B cell (primary cell): ENCODE results near the gene TMEM44. TPM values are rescaled to one million over a fixed set of nuclear protein-coding genes. Genes with fewer than 3 reads are reported as not detected.

Experiments used
- ATAC-seq: fragments of 200-7000 bp; cut with Tn5 transposase; one replicate; pipeline ENCODE4 v1.10.0; 2021; ENCODE audit warnings: low read depth, mild to moderate bottlenecking, moderate number of reproducible peaks, moderate library complexity
- CTCF ChIA-PET: fragments of 350-600 bp; sonication (Branson Sonifier 250); formaldehyde crosslinking; loops from one replicate; lab custom pipeline; 2021; ENCODE audit warnings: antibody characterized with exemption, inconsistent platforms; lab: Charles Lee
- POLR2A ChIA-PET: fragments of 350-600 bp; sonication (Branson Sonifier 250); formaldehyde crosslinking; loops from one replicate; lab custom pipeline; 2021; ENCODE audit warnings: antibody characterized with exemption; lab: Charles Lee
- DNase-seq: peaks from one replicate; pipeline ENCODE4 v3.0.0; 2013
- H2AFZ ChIP-seq: 2 replicates; pipeline ENCODE4 v1.6.1; 2012; ENCODE audit warnings: mild to moderate bottlenecking, low read depth, low read length; ENCODE audit not compliant: insufficient read depth, poor library complexity, severe bottlenecking
- H3K27ac ChIP-seq, 2 donors: 1 replicate in 1 of 2; 2 replicates in 1 of 2; pipeline ENCODE4 v1.5.1; 2012 to 2013; ENCODE audit warnings: low read length in 2 of 2, mild to moderate bottlenecking in 2 of 2, moderate library complexity in 1 of 2
- H3K27me3 ChIP-seq, 4 experiments: fragments of 200-600 bp in 1 of 4; sonication (generic) in 1 of 4; replicated peaks in 1 of 4; 1 replicate in 2 of 4; 2 replicates in 2 of 4; pipeline versions ENCODE4 v1.6.1 to v1.7.0; 2013 to 2016; ENCODE audit warnings: low read length in 3 of 4, mild to moderate bottlenecking in 2 of 4, mixed read lengths in 1 of 4, moderate library complexity in 1 of 4; ENCODE audit not compliant: insufficient read depth in 4 of 4, control insufficient read depth in 3 of 4; ENCODE audit errors: control extremely low read depth in 1 of 4
- H3K36me3 ChIP-seq, 2 experiments: replicated peaks in 1 of 2; 1 replicate in 1 of 2; 2 replicates in 1 of 2; pipeline versions ENCODE4 v1.6.1 to v1.7.1; 2013; ENCODE audit warnings: low read length in 1 of 2; ENCODE audit not compliant: insufficient read depth in 2 of 2, control insufficient read depth in 1 of 2; ENCODE audit errors: control extremely low read depth in 1 of 2, extremely low read depth in 1 of 2
- H3K4me1 ChIP-seq, 2 donors: fragments of 200-600 bp in 1 of 2; sonication (generic) in 1 of 2; 1 replicate in 1 of 2; 2 replicates in 1 of 2; pipeline versions ENCODE4 v1.5.1 to v1.6.1; 2013 to 2017; ENCODE audit warnings: low read length in 2 of 2; ENCODE audit not compliant: control insufficient read depth in 2 of 2, insufficient read depth in 2 of 2
- H3K4me2 ChIP-seq: replicated peaks from 2 replicates; pipeline ENCODE3; 2012; ENCODE audit warnings: mild to moderate bottlenecking, low read depth, low read length; ENCODE audit not compliant: poor library complexity, severe bottlenecking
- H3K4me3 ChIP-seq, 5 experiments: fragments of 200-600 bp in 1 of 5; sonication (generic) in 1 of 5; 1 replicate in 3 of 5; 2 replicates in 2 of 5; pipeline versions ENCODE4 v1.5.1 to v1.7.0; 2011 to 2016; ENCODE audit warnings: low read length in 4 of 5, mild to moderate bottlenecking in 4 of 5, low read depth in 2 of 5, control low read depth in 1 of 5, moderate library complexity in 1 of 5; ENCODE audit not compliant: insufficient read depth in 1 of 5; ENCODE audit errors: control extremely low read depth in 1 of 5, extremely low read depth in 1 of 5
- H3K79me2 ChIP-seq: fragments of 200-600 bp; sonication (generic); one replicate; pipeline ENCODE4 v1.6.0; 2016; ENCODE audit warnings: low read length; ENCODE audit not compliant: control insufficient read depth, insufficient read depth
- H3K9ac ChIP-seq: fragments of 200-600 bp; sonication (generic); 2 replicates; pipeline ENCODE4 v1.6.1; 2017; ENCODE audit warnings: mild to moderate bottlenecking, low read length, moderate library complexity
- H3K9me3 ChIP-seq, 3 donors: one replicate each; pipeline versions ENCODE4 v1.6.1 to v1.7.1; 2013; ENCODE audit warnings: low read length in 2 of 3; ENCODE audit not compliant: control insufficient read depth in 2 of 3, insufficient read depth in 1 of 3; ENCODE audit errors: control extremely low read depth in 1 of 3
- H4K20me1 ChIP-seq: 2 replicates; pipeline ENCODE4 v1.6.0; 2012; ENCODE audit warnings: mild to moderate bottlenecking, low read length; ENCODE audit not compliant: insufficient read depth, control insufficient read depth, poor library complexity, severe bottlenecking
- H3K27ac Mint-ChIP-seq: one replicate; pipeline ENCODE4 v1.8.0; 2021; ENCODE audit warnings: mixed read lengths
- H3K27me3 Mint-ChIP-seq: one replicate; pipeline ENCODE4 v1.8.0; 2021; ENCODE audit warnings: mixed read lengths
- H3K4me1 Mint-ChIP-seq: one replicate; pipeline ENCODE4 v1.8.0; 2021; ENCODE audit warnings: mixed read lengths
- H3K4me3 Mint-ChIP-seq: one replicate; pipeline ENCODE4 v1.8.0; 2021; ENCODE audit warnings: mixed read lengths
- H3K9me3 Mint-ChIP-seq: one replicate; pipeline ENCODE4 v1.8.0; 2022; ENCODE audit warnings: mixed read lengths; ENCODE audit not compliant: insufficient read depth
- EZH2 ChIP-seq: IDR thresholded peaks from 2 replicates; pipeline ENCODE4 v1.6.1; 2012; ENCODE audit warnings: borderline replicate concordance, low read depth, mild to moderate bottlenecking, moderate library complexity, low read length; ENCODE audit not compliant: insufficient read depth, poor library complexity, severe bottlenecking
- WGBS: methylation state at CpG from one replicate; pipeline ENCODE4 v1.1.5; 2013; ENCODE audit warnings: missing lambda C conversion rate; ENCODE audit not compliant: insufficient coverage; 5-methylcytosine and 5-hydroxymethylcytosine counted together
- intact Hi-C: fragments of 100-400 bp; cut with micrococcal nuclease; formaldehyde crosslinking; loops from one replicate; pipeline ENCODE4 v1.10.0; 2022
- polyA plus RNA-seq: library from polyadenylated mRNA; depleted of rRNA; stranded (reverse); fragments of >200 nt; gene quantifications from 2 replicates; pipeline ENCODE4 v1.2.3, GENCODE V29; 2012
- total RNA-seq, 2 donors: library from RNA; stranded (reverse); fragments of 120-200 nt in 1 of 2; gene quantifications; 1 replicate in 1 of 2; 2 replicates in 1 of 2; pipeline versions ENCODE4 v1.2.3 to v1.2.4, GENCODE V29; 2013 to 2022
- TF ChIP-seq, protein P1 (sequence below): fragments of 200-600 bp; IDR thresholded peaks from one replicate; pipeline ENCODE4 v1.8.0; 2022; ENCODE audit warnings: antibody characterized with exemption, mild to moderate bottlenecking

TMEM44 gene
- total and polyA plus RNA-seq, 2 donors (not counting 1 experiment from before 2014, with no cell fraction given) = 4.1 to 7.5 TPM

DNA sequence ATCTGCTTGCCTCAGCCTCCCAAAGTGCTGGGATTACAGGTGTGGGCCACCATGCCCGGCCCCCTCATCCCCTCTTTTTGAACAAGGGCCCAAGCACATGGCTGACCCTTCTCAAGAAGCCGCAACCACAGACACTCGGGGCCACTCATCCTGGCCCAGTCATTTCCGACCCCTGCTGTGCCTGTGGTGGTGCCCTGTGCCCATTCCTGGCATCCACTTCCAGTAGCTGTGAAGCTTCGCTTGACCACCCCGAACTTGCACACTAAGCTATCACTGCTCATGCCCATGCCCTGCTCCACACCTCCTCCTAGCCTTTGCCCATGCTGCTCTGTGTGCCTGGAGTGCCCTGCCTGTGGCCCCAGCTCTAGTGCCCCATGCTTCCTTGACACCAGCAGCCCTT lies 8.3 kb downstream of the TMEM44 start:
- Histone ChIP-seq H3K9me3 (peaks cover 0 to 6% (median 0%) of the 10 kb centered on the region in 3 donors), H3K79me2 (no peaks in the 10 kb centered on the region), H3K4me1 (no peaks in the 10 kb centered on the region), H3K27ac (no peak overlapping the region), H4K20me1 (no peaks in the 10 kb centered on the region), H3K9ac (no peak overlapping the region), H3K4me2 (no peak overlapping the region), H3K36me3 (no peaks in the 10 kb centered on the region), H3K27me3 (no peaks in the 10 kb centered on the region), H2AFZ (no peak overlapping the region), H3K4me3 (no peak overlapping the region)
- WGBS = 100% methylated on average over 6 of the region's 6 CpGs
- POLR2A ChIA-PET = no interaction called here
- DNase-seq (no peak), ATAC-seq (no peak)
- no peak overlapping the region for H3K27ac Mint-ChIP-seq
- H3K4me3 Mint-ChIP-seq = no peak overlapping the region
- H3K4me1 Mint-ChIP-seq = no peaks in the 10 kb centered on the region
- intact Hi-C loops = no loop called here
- CTCF ChIA-PET = no interaction called here
- TF ChIP-seq, protein P1, sequence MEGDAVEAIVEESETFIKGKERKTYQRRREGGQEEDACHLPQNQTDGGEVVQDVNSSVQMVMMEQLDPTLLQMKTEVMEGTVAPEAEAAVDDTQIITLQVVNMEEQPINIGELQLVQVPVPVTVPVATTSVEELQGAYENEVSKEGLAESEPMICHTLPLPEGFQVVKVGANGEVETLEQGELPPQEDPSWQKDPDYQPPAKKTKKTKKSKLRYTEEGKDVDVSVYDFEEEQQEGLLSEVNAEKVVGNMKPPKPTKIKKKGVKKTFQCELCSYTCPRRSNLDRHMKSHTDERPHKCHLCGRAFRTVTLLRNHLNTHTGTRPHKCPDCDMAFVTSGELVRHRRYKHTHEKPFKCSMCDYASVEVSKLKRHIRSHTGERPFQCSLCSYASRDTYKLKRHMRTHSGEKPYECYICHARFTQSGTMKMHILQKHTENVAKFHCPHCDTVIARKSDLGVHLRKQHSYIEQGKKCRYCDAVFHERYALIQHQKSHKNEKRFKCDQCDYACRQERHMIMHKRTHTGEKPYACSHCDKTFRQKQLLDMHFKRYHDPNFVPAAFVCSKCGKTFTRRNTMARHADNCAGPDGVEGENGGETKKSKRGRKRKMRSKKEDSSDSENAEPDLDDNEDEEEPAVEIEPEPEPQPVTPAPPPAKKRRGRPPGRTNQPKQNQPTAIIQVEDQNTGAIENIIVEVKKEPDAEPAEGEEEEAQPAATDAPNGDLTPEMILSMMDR = no peak
- TF ChIP-seq EZH2 = no peak
- H3K9me3 Mint-ChIP-seq = no peaks in the 10 kb centered on the region
- H3K27me3 Mint-ChIP-seq = no peaks in the 10 kb centered on the region

DNA sequence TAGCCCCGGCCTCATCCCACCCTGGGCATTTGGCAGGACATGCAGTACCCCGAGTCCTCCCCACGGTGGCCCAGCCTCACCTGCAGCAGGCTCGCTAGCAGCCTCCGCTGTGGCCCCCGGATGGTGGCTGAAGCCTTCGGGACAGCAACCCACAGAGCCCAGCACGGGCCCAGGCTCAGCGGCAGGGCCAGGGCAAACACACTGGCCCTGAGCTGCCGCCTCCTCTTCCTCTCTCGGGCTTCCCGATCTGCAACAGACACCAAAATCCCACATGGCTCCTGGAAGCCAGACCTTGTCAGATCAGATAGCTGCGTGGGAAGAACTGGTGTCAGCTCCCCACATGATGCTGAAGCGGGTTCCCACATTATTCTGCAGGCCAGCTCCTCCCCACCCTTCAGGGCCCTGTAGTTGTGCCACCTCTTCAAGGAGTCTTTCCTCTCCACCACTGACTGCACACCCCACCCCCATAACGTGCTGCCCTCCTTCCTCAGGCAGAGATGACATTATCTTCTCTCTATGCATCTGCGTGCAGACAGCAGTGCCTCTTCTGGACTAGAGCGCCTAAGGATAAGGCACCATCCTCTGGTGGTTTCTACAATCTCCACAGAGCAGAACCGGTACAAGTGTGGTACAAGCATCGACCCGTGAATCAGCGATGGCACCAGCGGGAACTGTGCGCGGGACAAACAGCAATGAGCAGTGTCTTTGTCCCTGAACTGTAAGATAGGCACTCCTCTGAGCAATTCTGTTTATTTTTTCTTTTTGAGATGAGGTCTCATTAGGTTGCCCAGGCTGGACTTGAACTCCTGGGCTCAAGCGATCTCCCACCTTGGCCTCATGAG lies 9.5 kb downstream of the TMEM44 start:
- Histone ChIP-seq H2AFZ (no peak overlapping the region), H3K9ac (no peak overlapping the region), H3K79me2 (no peaks in the 10 kb centered on the region), H4K20me1 (no peaks in the 10 kb centered on the region), H3K4me1 (no peaks in the 10 kb centered on the region), H3K4me2 (no peak overlapping the region), H3K4me3 (no peak overlapping the region), H3K27me3 (no peaks in the 10 kb centered on the region), H3K9me3 (no peaks in the 10 kb centered on the region), H3K27ac (no peak overlapping the region), H3K36me3 (no peaks in the 10 kb centered on the region)
- ChIA-PET POLR2A (no interaction called here), CTCF (no interaction called here)
- WGBS = 97% methylated on average over 25 of the region's 25 CpGs
- H3K4me3 Mint-ChIP-seq = no peak overlapping the region
- no peak for ATAC-seq
- no peak for TF ChIP-seq EZH2
- TF ChIP-seq, protein P1 = no peak
- no peak for DNase-seq
- no peaks in the 10 kb centered on the region for H3K27me3 Mint-ChIP-seq
- no peak overlapping the region for H3K27ac Mint-ChIP-seq
- H3K4me1 Mint-ChIP-seq = no peaks in the 10 kb centered on the region
- no peaks in the 10 kb centered on the region for H3K9me3 Mint-ChIP-seq
- intact Hi-C loops = no loop called here
